NCI-H460 (cell line): ENCODE results near the gene DDIT3. TPM values are rescaled to one million over a fixed set of nuclear protein-coding genes. Genes with fewer than 3 reads are reported as not detected.

Experiments used
- DNase-seq: peaks from one replicate; pipeline ENCODE4 v3.0.0-alpha.2; 2016; ENCODE audit warnings: low read depth; ENCODE audit errors: extremely low read depth
- total RNA-seq: library from RNA; depleted of rRNA; stranded (reverse); fragments of >200 nt; shearing (Covaris generic); gene quantifications from 2 replicates; pipeline ENCODE4 v1.2.3, GENCODE V29; 2014

The DDIT3 gene
- total RNA-seq, 1 experiment from 2014 or later, result 194 TPM

DNA sequence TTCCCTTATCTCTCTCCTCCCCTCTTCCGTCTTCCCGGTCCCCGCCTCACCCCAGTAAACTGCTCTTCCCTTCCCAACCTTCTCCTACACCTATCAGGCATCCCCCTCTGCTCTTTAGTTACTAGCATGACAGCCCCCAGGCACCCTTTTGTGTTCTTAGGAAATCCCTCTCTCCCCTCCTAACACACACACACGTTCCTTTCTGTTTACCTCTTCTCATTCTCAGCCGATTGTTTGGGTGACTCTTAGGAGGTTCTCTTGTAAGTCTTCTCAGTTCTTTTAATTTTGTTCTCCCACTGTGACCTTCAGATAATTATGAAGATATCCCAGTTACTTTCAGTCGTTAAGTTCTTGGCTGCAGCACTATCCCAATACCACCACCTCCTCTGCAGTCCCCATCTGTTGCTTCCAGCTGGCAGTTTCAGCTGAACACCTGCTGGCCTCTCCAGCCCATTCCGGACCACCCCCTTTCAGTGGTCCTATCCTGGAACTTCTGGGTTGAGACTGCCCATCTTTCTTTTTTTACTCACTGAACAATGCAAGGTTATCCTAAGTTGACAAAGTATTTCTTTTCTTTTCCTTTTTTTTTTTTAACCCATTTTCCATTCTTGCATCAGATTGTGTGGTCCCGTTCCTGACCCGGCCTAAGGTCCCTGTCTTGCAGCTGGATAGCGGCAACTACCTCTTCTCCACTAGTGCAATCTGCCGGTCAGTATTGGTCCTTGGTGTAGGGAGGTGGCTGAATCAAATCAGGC, 31.7 kb downstream of the DDIT3 start:
- no peak for DNase-seq

GRCh38 chr12:57487597-57488401, 32.5 kb downstream of the DDIT3 start, which contains the start of gene MARS1:
MARS1 (plus strand) TSS chr12:57488068; CDS start chr12:57488091, 23 bp downstream.
- peak; percentile 98 for DNase-seq

- DNase-seq, result no peak
These were observed 33.2 kb downstream of the DDIT3 start for GRCh38 chr12:57487055-57487596.

GRCh38 chr12:57485695-57486094, 34.6 kb downstream of the DDIT3 start:
- DNase-seq, result no peak

DNA sequence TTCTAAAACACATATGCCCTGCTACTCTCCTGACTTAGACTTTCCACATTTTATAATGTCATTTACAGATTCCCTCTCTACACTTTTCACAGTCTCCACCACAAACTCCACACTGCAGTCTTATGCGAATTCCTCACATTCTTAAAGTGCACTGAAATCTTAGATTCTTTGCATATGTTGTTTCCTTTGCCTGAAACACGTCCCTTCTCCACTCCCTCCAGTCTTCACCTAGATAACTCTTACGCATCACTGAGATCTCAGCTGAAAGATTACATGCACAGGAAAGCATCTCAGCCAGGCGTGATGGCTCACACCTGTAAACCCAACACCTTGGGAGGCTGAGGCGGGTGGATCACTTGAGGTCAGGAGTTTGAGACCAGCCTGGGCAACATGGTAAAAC, 36.8 kb downstream of the DDIT3 start:
- DNase-seq, result no peak

GRCh38 chr12:57481671-57482070, 38.6 kb downstream of the DDIT3 start:
- no peak for DNase-seq

DNA sequence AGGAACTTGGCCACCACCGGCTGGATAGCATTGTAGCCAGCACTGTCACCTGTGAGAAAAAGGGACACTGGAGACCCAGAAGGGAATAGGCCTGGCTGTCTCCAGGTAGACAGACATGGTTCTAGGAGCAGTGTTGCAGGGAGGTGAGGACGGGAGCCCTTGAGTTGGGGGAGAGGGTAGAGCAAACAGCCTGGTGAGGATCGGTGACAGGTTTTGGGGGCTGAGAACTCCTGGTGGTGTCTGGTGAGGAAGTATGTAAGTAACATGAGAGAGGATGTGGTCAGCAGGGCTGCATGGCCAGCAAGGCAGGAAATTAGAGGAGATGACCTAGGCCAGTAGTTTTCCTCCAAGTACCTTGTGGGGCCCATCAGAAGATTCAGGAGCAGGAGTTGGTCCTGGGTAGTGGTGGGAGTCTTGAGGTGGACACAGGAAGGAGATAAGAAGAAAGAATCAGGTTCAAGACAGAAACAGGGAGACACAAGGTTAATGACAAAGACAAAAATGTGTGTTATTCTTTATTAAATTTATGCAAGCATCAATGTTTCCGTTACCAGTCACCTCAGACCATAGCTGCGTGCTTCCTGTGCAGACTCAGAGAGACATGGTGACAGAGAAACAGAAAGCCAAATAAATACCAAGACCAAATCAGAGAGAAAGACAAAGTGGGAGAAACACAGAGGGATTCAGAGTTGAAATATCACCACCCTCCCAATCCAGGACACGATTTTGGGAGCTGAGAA, 40.8 kb downstream of the DDIT3 start, which contains the start of gene ARHGAP9:
ARHGAP9 (minus strand) TSS at position 491 of the 740 bp plus-strand sequence; CDS start at position 31, 460 bp downstream.
- DNase-seq, result no peak

- no peak for DNase-seq
These were observed 41.3 kb downstream of the DDIT3 start for GRCh38 chr12:57479043-57479375.

DNA sequence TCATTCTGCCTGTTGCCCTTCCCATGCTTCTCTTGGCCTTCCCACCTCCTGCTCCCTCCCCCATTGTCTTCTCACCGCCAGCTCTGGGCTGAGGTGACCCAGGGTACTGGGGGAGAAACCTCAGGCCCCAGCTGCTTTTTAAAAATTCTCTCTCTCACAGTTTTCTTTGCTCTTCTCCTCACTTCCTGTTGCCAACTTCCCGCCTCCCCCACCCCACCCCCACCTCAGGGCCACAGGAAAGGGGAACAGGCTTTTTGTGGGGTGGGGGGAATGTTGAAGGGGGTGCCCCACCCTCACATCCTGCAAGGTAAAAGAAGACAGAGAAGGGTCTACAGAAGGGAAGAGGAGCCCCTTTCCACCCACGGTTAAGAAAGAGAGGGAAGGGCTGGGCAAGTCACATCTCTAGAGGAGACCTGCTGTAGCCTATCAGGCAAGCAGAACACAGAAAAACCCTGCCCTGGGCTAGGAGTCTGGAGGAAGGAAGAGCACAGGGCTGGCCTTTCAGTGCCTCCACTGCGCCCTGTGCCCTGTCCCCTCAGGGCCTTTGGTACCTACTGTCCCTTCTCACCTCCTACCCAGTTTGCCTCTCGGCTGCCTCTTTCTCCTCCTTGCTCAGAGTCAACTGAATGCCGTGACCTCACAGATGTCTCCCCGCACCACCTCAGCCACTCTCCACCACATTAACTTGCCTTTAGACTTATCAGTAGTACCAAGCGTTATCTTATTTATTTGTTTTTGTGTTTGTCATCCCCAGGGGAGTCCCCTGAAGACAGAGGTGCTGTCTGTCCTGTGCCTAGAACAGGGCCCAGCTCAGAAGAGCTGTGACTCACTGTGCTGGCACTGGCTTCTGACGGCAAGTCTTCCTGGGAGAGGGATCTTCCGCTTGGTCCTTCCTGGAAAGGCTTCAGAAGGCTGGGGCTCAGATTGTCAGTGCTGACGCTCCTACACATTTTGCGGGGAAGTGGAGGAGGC, 42.3 kb downstream of the DDIT3 start:
- DNase-seq, result no peak

DNA sequence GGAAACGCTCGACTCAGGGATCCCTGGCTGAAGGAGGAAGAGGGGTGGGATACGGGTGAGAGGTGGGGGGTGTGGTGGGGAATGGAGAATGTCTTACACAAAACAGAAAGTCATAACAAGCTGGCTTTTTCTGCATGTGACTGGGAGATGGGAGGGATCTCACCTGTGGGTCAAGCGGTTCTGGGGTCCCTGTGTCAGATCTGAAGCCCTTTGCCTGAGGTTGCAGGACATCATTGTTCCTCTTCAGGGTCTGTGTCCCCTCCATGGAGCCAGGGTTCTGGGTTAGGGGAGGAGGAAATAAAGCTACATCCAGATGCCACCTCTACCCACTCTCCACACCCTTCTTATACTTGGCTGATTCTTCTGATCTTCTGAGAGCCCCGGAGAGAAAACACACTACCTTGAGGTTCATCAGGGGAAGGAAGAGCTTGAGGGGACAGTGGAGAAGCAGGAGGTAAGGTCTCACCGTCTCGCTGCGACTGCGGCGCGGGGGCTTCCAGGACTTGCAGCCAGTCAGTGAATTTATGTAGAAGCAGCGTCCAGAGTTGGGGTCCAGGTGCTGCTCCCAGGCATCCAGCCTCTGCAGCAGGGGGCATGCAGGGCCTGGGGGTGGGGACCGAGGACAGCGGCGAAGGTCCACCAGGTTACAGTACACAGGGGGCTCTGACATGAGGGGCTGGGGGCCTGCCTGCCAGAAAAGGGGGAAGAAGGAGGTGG, 43.2 kb downstream of the DDIT3 start:
- DNase-seq, result no peak

- DNase-seq, result no peak
These were observed 43.9 kb downstream of the DDIT3 start for GRCh38 chr12:57476162-57476992.

DNA sequence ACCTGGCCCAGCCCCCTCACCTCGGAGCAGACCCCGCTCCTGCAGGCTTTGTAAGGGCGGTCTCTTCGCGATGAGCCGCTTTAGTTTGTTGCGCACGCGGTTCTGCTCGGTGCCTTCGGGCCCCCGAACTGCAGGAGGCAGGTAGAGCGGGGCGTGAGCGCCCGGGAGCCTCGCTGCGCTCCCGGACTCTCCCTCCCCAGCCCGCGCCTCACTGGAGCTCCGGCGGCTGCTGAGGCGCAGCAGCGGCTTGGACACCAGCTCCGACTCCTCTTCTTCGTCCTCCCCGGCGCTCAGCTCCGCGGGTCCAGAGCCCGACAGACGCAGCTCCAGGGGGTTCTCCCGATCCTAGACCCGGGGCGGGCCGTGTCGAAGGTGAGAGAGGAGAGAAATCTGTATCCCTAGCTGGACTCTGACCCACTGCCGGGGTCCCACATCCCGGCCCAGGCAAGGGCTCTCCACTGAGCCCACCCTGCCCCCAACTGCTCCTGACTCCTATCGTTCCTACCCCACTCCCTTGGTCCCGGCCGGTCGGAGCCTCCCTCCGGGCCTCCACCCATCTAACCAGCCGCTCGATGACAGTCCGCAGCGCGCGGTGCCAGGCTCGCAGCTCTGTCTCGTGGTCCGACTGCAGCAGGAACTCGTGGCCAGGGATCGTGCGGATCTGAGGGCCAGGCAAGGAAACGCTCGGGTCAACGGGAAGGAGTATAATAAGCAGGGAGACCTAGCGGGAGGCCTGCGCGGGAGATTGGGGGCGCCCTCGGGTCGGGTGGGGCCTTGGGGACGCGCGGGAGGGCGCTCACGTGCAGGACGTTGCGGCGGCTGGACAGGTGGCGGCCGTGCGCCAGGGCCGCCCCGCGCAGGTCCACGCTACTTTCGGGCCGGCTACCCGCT, 44.8 kb downstream of the DDIT3 start:
- DNase-seq, result no peak

DNA sequence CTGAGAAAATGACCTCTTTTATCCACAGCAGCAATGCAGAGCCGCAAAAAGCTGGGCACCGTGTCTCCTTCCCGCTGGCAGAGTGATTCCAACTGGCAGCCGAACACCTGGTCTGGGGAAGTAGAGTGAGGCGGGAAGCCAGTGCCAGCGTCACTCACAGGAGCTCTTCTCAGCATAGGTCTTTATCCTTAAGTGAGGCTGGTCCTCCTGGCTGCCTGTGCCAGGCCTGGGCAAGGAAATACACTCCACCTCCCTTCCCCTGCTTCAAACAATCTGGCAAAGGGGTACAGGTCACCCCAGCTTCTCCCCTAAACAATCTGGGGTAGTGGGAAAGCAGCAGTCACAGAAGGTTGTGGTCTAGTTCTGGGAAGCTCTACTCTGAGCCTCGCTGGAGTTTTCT, 45.5 kb downstream of the DDIT3 start:
- DNase-seq, result no peak

DNA sequence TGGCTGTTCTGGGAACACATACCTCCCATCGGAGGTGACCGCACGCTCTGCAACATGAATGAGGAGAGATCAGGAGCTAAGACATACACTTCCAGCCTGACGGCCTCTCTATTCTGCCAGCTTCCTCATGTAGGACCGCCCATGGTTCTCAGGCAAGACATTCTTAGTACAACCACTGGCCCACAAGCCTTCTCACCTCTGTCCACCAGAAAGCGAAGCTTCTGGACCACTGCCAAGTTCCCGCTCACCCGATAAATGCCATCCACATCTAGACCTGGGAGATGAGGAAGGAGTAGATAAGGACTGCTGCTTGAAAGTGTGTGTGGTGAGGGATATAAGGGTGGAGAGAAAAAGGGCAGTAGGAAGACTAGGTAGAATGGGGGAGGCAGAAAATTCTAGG, 45.9 kb downstream of the DDIT3 start:
- no peak for DNase-seq

DNA sequence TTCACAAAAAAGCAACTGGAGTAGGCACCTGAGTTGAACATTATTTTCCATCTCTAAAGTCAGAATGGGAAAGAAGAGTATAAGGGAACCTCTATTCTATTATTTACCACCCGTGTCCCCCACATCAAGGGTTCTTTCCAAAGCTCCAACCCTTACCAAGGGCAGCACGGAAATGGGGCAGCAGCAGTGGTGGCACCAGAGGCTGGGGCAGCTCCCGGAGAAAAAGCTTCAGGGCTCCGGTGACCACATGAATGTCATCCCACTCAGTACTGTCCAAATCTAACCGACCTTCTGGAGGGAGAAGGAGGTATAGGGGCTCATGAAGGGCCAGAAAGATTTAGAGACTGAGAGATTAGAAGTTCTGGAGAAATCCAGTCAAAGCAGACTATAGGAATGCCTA, 46.4 kb downstream of the DDIT3 start:
- DNase-seq, result no peak

- DNase-seq, result no peak
These were observed 46.9 kb downstream of the DDIT3 start for GRCh38 chr12:57473392-57473791.

DNA sequence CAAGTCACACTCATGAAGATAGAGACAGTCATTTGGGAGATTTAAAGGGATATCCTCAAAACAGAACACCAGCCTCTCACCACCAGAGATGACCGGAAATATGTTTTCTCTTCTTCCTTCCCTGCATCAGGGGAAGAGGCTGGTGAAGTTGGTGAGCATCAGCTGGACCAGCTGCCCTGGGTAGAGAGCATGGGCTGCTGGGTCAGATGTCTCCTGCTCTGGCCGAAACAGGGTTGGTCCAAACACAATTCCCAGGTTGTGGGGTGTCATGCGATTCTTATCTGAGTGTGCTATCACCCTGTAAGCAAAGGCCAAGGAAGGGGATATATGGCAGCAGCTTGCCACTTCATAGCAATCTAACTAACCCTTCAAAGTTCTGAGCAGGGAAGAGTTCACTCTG, 47.9 kb downstream of the DDIT3 start:
- no peak for DNase-seq
